T-helper 22 cell (primary cell): ENCODE data around the gene TMEM179.

ENCODE experiments used
- DNase-seq: peaks from one replicate; pipeline ENCODE4 v3.0.0-alpha.2; 2020; ENCODE audit warnings: low read depth

TMEM179 gene

DNA sequence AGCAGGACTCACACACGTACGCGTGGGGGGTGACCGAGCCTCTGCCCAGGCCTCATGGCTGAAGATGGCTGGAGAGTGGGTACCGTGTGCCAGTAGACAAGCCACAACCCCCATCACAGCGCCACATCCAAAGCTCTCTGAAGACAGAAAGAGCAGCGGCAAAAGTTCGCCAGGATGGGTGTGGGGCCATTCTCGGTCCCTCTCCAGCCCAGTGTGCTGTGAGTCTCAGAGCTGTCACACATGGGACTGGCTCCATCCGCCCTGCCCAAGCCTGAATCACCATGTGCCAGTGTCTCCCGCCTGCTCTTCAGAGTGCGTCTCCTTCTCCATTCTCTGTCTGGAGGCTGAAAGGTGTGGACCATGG, 5.7 kb downstream of the TMEM179 start:
- DNase-seq, result no peak

DNA sequence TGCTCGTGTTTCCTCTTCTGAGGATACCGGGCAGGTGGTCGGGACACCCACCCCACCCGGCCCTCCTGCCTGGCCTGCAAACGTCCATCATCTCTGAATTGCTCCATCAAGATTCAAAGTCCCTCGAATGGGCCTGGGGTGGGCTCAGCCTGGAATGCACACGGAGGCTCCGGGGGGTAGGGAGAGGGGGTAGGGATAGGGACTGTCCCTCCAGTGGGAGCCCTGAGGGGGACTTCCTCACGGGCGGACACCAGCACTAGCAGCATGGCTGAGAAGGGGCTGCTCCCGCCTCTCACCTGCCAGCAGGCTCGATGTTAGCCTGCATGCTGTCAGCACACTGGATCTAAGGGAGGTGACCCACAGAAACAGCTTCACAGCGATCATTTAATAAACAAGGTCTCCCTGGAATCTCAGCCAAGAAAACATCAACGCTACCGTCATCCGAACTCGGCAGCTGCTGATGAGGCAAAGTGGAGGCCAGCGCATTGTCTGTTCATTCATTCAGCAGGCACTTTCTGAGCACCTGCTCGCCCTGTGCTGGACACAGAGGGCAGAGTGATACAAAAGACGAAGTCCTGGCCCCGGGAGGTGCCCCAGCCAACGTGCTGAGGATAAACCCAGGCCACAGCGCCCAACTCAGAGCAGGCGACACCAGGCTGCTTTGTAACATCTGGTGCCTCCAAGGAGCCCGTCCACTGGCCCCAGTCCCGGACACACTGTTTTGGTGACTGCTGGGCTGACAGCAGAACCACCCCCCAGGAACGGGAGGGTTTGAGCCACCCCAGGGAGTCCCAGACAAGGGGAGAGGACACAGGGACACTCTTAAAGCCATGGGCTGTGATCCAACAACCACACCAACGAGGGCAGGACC, 6.3 kb downstream of the TMEM179 start:
- no peak for DNase-seq

DNA sequence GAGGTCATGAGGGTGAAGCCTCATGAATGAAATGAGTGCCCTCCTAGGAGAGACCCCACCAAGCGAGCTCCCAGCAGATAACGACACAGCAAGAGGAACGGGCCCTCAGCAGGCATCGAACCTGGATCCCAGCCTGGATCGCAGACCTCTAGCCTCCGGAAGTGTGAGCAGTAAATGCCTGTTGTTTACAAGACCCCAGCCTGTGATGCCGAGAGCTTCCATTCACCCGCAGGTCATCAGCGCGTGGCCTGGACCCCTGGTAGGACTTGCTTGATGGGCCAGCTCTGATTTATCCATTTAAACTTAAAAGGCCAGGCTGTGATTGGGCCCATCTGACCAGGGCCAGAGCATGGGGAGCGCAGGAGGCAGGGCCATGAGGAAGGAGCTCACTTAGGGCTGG, 7.0 kb downstream of the TMEM179 start:
- no peak for DNase-seq

DNA sequence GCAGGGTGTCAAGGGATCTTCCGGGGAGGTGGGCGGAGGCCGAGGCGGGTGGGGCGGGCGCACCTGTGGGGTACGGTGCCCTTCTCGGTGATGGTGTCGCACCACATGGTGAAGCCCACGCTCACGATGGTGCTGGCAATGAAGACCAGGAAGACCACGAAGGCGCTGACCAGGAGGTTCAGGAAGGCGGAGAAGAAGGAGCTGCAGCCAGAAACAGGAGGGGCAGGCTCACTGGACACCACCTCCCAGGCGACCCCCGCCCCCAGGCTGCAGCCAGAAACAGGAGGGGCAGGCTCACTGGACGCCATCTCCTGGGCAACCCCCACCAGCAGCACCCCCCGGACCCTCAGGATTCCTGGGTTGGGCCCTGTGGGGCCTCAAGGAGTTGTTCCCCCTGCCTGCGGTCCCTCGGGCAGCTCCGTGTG, 7.6 kb downstream of the TMEM179 start:
- no peak for DNase-seq

DNA sequence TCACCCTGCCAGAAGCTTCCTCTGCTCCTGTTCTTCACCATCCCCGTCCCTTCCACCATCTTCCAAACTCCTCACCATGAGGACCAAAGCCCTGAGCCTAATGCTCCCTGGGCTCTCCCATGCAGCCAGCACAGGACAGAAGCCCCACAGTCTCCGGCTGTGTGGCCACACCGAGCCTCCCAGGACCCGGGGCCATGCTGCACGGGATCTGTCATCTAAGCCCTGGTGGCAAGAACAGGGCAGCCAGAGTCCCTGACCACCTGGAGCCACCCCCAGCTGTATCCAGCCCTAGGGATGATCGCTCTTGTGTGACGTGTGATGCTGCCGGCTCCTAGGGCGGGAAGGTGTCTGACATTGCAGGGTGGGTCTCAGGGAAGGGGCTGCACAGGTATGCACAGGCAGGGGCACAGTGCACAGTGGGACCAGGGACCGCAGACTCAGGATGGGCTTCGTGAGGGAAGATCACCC, 8.1 kb downstream of the TMEM179 start:
- DNase-seq, result no peak

DNA sequence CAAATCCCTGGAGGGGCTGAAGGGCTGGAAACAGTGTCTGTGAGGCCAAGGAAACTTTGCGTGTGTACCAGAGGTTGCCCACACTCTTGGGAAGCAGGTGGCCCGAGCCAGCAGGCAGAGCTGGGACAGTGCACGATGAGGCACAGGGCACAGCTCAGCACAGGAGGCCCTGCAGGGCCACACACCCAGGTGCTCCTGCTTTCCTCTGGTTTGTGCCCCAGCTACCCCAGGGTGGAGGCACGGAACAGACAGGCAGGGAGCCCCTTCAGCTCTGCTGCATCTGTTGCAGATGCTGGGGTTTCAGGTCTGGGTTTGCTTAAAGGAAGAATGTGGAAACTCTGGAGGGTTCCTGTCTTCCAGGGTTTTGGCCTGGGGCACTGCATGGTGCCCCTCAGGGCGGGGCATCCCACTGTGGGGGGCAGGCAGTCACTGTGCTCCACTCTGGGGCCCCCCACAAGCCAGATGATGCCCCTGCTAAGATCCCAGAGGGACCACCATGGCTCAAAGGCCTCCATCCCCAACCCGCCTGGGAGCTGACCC, 8.6 kb downstream of the TMEM179 start:
- DNase-seq, result no peak

DNA sequence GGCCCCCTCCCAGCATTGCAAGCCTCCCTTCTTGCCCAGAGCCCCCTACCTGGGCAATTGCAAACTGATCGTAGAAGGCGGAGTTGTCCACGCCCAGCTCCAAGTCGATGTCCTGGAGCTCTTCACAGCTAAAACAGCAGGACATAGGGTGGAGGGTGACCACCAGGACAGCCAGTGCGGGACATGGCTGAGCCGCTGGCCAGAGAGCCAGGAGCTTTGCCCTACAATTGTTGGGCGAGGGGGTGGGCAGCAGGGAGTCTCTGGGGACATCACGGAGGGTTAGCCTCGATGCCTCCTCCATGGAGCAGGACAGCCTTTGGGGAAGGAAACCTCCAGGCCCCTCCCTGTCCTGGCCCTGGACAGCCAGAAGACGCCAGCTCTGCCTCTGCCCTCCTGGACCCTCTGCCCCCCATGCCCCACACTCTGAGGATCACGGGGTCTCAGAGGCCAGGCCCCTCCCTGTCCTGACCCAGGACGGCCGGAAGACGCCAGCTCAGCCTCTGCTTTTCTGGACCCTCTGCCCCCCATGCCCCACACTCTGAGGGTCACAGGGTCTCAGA, 9.4 kb downstream of the TMEM179 start:
- no peak for DNase-seq

DNA sequence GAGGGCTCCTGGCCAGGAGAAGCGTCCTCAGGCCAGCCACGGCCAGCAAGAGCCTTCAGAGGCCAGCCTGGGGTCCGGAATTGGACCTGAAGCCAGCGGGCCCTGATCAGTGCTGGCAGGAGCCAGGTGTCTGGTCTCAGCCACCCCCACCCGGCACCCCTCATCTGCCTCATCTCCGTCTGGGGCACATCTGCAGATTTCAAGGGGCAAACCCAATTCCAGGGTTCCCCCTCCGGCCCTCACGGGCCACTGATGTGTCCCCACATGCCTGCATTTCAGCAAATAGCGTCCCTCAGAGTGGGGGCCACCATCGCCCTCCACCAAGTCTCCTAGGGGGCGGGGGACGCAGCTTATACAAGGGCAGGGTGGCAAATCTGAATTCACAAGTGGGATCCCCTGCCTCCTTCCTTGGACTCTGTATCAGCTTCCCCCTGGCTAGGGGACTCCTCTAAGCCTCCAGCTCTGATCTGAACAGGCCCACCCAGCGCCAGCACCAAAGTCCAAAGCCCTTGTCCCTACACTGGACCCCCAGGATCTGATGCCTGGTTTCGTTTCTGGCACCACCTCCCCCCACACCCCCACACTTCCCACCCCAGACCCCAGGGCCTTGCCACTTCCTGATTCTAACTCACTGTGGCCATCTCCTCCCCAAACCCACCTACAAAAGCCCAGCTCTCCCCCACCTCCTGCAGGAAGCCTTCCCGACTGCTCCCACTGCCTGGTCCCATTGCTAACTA, 10.1 kb downstream of the TMEM179 start:
- no peak for DNase-seq

DNA sequence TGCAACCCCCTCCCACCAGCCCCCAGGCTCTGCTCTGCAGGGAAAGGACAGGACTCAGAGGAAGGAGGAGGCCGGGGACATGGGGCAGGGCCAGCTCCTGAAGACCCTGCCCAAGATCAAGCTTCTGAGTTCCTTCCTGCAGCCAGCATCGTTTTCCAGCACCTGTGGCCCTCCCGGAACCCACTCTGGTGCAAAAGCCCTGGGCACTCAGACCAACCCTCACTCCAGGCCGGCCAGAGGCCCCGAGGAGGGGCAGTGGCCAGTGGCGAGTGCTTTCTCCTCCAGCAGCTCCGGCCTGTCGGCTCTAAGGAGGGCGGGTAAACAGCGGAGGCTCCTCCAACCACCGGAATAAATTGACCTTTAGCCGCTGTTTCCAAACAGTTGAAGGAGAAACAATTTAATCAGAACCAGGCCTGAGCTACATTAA, 10.8 kb downstream of the TMEM179 start:
- no peak for DNase-seq

DNA sequence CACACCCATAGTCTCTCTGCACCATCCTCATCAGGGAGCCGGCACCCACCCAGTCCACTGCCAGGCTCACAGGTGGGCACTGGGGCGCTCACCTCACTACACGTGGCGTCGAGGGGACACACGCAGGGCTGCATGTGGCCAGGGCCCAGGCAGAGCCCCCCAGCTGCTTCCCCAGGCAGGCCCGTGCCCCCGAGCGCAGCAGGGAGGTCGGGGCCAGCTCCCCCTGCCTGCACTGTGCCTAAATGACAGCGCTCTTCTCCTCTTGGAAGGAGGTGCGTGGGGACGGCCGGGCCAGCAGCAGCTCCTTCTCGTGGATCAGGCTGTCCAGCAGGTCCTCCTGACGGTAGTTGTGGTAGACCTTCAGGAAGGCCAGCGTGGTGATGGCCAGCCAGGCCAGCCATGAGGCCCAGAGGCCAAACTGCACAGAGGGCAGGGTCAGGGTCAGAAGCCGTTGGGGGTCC, 11.3 kb downstream of the TMEM179 start:
- no peak for DNase-seq

DNA sequence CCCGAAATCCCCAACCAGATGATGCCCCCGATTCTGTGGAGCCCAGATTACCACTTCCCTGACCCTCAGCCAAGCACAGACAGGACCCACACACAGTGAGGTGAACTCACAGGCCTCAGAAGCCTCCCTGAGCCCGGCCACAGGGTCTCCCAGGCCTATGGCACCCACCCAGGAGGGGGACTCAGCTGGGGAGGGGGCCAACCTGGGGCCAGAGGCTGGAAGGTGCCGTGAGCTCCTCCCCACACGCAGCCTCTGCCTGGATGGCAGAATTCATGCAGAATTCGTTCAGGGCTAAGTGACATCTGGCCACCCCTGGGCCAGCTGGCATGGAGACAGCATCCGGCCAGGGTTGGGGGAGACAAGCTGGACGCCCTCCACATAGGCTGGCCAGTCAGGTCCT, 11.8 kb downstream of the TMEM179 start:
- DNase-seq, result no peak

DNA sequence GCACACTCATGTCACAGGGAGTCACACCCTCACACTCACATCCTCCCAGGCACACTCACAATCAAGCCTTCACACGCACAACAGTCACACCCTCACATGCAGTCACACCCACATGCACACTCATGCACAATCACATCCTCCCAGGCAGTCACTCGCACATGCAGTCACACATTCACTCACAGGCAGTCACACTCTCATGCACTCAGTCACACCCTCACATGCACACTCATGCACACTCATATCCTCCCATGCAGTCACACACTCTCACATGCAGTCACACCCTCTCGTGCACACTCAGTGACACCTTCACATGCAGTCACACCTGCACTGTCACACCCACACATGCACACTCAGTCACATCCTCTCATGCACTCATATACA, 12.3 kb downstream of the TMEM179 start:
- no peak for DNase-seq

DNA sequence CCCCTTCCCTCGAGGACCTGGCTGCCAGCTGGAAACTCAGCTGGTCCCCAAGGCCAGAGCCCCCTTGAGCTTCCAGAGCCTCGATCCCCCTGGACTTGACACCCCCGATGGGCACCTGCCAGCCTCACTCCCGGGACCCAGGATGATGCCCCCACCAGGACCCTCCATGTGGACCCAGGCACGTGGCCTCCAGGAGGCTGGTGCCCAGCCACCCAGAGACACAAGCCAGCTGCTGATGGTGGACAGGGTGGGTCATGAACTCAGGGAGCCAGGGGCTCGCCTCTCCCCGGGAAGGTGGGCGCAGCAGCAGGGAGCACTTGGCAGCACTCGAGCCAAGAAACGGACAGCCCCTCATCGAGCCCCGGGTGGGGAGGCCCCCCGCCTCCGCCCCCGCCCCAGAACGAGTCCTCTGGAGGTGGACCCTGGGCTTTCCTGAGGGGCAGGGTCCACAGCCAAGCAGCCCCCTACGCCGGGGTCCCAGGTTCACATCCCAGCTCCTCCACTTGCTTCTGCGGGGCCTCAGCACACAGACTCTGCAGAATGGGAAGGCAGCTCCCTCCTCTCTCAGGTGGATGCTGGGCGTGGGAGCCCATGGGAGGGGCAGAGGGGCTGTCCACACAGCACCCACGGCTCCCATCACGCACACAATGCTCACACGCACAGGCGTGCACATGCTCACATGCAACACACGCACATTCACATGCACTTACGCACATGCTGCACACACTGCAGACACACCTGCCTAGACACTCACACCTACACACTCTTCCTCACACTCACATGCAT, 12.9 kb downstream of the TMEM179 start:
- no peak for DNase-seq

DNA sequence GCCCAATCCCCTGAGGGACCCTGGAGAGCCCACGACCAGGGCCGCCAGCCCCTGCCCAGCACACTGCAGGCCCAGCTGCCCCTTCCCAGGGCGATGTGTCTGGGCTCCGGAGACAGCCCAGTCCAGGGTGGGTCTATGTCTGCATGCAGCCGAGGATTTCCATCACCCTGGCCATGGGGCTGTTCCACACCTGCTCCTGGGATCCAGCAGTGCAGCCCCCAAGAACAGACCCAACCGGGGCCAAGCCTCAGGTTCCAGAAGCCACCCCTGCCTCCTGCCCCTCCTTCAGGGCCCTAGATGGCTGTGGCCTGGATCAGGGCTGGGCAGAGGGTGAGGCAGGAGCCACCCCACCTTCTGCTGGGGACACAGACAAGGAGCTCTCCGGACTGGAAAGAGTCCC, 13.5 kb downstream of the TMEM179 start:
- DNase-seq, result no peak

DNA sequence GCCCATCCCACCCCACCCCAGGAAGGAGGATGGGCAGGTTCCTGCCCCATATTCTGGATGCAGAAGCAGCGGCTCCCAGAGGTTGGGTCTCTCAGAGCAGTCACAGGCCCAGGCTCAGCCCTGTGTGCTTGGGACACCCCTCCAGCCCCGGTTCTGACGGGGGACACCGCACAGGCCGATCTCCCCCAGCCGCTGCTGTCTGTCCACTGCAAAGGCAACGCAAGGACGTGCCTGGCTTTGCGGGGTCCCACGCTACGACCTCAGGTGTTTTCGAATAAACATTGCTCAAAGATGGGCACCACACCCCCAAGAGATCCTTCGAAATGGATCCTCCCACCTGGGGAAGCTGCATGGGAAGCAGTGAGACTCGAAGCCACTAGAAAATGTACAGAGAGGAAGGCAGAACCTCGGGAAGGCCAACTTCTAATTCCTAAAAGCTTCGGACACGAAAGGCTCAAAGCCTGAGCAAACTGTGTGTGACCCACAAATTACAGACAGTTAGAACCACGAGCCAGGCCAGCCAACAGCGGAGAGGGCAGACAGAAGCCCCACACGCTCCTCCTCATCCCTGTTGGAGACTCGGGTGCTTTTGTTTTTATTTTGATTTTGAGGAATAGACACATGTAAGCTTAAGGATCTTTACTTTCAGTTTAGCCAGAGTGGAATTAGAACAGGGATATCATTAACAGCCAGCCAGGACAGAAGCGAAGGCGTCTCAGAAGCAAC, 14.2 kb downstream of the TMEM179 start:
- no peak for DNase-seq

DNA sequence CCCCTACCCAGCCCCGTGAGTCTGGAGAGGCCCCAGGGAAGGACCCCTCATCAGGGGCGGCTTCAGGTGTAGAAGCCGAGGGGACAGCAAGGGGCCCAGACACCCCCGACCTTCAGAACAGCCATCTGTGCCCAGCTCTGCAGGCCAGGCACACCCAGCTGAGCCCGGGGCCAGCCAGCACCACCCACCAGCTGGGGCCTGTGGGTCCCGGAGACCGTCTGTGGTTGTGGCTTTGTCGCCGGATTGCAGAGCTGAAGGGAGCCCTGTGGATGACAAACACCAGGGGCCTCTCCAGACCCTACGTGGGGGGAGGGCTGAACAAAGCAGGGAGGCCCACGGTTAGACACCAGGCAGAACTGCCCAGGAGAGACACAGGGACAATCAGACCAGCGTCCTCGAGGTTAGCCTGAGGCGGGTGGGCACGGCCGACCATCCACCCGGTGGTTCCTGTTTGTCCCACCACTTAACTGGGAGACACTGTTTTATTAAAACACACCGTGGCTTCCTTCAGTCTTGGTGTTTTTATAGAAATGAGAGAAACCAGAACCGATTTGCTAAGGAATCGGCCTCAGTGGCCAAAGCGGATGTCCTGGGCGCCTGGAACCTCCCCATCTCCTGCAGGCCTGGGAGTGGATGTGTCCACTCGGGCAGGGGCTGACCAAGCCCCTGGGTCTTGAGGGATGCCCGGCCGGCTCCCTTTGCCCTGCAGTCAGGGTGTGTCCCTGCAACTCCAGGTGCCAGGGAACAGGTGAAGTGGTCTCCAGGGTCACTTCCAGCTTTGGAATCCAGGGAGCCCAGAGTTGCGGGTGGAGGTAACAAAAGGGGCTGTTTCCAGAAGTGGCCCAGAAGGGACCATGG, 15.0 kb downstream of the TMEM179 start:
- DNase-seq, result no peak

DNA sequence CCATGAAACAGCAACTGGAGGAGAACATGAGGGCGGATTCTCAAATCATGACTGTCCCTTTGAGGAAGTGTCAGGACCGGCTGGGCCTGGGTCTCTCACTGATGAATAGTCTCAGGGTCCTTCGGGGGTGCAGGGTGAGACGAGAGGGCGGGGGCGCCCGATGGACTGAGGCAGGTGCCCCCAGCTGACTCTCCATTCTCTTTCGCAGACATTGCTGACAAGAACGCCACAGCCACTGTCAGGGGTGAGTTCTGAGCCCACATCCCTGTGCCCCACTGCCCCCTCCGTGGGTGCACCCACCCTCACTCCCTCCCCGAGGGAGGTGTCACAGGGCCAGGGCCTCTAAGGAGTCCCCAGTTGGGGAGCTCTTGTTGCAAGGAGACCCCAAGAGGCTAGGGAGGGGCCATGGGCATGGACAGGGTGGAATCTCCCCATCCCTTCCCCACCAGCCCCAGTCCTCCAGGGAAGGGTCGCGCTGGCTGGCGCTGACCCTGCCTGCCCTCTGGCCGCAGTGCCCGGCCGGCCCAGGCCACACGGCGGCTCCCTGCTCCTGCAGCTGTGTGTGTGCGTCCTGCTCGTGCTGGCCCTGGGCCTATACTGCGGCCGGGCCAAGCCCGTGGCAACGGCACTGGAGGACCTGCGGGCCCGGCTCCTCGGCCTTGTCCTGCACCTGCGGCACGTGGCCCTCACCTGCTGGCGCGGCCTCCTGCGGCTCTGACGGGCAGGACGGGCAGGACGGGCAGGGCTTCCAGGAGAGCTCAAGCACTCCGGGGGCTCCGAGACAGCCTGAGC, 16.3 kb downstream of the TMEM179 start:
- DNase-seq, result no peak

DNA sequence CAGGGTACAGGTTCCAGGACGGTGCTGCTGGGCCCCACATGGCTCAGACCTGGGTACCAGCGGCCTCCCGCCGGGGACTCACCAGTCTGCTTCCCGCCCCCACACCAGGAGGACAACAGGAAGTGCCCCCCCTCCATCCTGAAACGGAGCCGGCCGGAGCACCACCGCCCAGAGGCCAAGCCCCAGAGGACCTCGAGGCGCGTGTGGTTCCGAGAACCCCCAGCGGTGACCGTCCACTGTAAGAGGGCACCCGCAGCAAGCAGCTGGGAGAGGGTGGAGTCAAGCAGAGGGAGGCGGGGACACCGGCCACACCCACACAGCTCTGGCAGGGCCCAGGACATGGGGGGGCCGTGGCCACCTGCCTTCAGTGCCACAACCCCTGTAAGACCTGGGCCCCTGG, 16.9 kb downstream of the TMEM179 start:
- no peak for DNase-seq

DNA sequence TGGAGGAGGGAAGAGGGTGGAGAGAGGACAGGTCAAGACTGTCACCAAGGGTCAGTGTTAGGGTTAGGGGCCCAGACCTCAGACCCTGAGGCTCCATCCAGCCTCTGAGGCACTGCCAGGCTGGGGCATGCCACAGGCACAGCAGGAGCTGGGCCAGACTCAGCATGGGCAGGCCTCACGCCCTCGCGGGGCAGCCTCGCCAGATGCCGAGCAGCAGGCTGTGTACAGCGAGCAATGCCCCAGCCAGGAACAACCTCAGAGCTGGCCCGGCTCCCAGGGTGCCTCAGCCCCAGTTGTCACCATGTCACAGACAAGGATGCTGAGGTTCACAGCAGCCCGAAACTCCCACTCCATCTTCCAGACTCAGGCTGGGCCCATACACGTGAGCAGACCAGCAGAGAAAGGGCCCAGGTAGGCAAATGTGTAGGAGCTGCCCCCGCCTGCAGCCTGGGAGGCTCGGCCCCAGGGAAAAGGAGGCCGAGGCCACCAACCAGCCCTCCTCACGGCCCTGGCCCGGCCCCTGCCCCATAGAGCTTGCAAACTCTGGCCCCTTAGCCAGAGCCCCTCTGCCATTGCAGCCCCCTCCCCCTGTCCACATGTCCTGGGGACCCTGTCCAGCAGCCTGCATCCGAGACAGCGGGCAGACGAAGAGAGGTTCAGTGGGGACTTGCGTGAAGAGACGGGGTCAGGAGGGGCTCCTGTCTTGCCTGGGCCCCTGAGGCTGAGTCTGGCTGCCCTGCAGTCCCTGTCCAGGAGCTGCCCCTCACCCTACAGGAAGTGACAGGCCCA, 17.5 kb downstream of the TMEM179 start:
- DNase-seq, result no peak
